ENCODE data around the gene TRIM52. TPM values are rescaled to one million over a fixed set of nuclear protein-coding genes. Genes with fewer than 3 reads are reported as not detected.

Gene TRIM52
- total and polyA plus RNA-seq, 4 experiments from 2014 or later, result 19.4 to 76.8 (median 60.1) TPM

DNA sequence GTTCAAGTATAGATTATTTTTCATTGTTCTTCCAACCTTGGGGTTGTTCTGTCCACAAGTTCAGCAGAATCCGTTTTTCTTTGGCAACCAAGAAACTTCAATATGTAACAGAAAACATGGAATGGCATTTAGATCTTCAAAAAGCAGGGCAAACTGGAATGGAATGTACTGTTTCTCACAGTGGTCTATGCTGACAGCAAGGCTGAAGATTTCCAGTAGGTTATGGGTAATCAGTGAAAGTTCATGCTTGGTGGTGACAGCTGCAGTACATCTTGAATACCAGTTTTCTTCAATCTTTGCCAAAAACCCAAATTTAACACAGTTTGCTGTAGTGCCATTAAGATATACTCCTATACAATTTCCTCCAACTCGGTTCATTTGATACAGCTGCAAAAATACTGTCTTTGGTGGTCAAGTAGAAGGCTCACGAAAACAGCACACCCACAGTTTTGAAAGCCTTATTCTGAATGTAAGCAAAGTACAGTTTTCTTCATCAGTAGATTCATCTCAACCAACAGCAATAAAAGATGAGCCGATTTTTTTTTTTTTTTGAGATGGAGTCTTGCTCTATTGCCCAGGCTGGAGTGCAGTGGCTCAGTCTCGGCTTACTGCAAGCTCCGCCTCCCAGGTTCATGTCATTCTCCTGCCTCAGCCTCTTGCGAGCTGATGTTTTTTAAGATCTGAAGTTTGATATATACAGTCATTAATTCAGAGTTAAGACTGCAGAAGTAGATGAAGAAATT, 4.9 kb downstream of the TRIM52 start:
- Mint-ChIP-seq H3K9me3 (no peaks in the 10 kb centered on the region), H3K27ac (peak overlapping the region in 6 of 7 donors; percentile 2 to 83 (median 59)), H3K4me3 (peak overlapping the region in 2 of 8 donors; percentile 1 to 66), H3K4me1 (peaks cover 53 to 85% (median 67%) of the 10 kb centered on the region in 4 donors), H3K36me3 (peaks cover 25 to 51% of the 10 kb centered on the region in 2 donors), H3K27me3 (no peaks in the 10 kb centered on the region)
- CTCF ChIA-PET (ENCODE audit: partially characterized antibody), result interaction anchor here (1.0 to 2.5 kb wide), 4 partner anchors 12 to 71 kb away, joined by 3 to 8 read pairs (median 4); no protein-coding TSS in a partner anchor
- Histone ChIP-seq H3K9me3 (ENCODE audit: control insufficient read depth in 1 of 2, low read length in 2 of 2) (no peaks in the 10 kb centered on the region), H3K36me3 (ENCODE audit: insufficient read depth, low read length) (peaks cover 16% of the 10 kb centered on the region), H3K27ac (ENCODE audit: low read depth, low read length) (no peak overlapping the region), H3K4me1 (ENCODE audit: insufficient read depth, low read length) (peaks cover 79% of the 10 kb centered on the region), H3K4me3 (ENCODE audit: low read length in 2 of 2) (no peak overlapping the region), H3K27me3 (ENCODE audit: insufficient read depth, low read length) (no peaks in the 10 kb centered on the region)
- intact Hi-C loops (cut with micrococcal nuclease), result no loop called here
- no peak for DNase-seq
- POLR2A ChIA-PET (ENCODE audit: partially characterized antibody), result interaction anchor here (0.9 to 10.9 kb wide), 6 partner anchors 11 to 71 kb away, joined by 3 to 397 read pairs (median 4); partner anchors contain the start of genes RACK1 and TRIM41

- Mint-ChIP-seq H3K4me1 (peaks cover 51 to 85% (median 65%) of the 10 kb centered on the region in 4 donors), H3K27ac (peak overlapping the region in 4 of 7 donors; percentile 43 to 71 (median 52)), H3K36me3 (peaks cover 25 to 48% of the 10 kb centered on the region in 2 donors), H3K27me3 (no peaks in the 10 kb centered on the region), H3K4me3 (peak overlapping the region in 2 of 8 donors; percentile 17 to 20), H3K9me3 (no peaks in the 10 kb centered on the region)
- Histone ChIP-seq H3K27ac (ENCODE audit: low read depth, low read length) (no peak overlapping the region), H3K9me3 (ENCODE audit: control insufficient read depth in 1 of 2, low read length in 2 of 2) (no peaks in the 10 kb centered on the region), H3K4me1 (ENCODE audit: insufficient read depth, low read length) (peaks cover 83% of the 10 kb centered on the region), H3K27me3 (ENCODE audit: insufficient read depth, low read length) (no peaks in the 10 kb centered on the region), H3K4me3 (ENCODE audit: low read length in 2 of 2) (no peak overlapping the region), H3K36me3 (ENCODE audit: insufficient read depth, low read length) (peaks cover 16% of the 10 kb centered on the region)
- DNase-seq, result no peak
- intact Hi-C loops (cut with micrococcal nuclease), result no loop called here
- ChIA-PET CTCF (ENCODE audit: partially characterized antibody) (interaction anchor here (1.0 to 2.5 kb wide), 4 partner anchors 11 to 71 kb away, joined by 3 to 8 read pairs (median 5); no protein-coding TSS in a partner anchor), POLR2A (ENCODE audit: partially characterized antibody) (interaction anchor here (0.9 to 10.9 kb wide), 5 partner anchors 10 to 68 kb away, joined by 3 to 397 read pairs (median 4); partner anchors contain the start of genes RACK1 and TRIM41)
Observed at GRCh38 chr5:181255276-181255675, 5.7 kb downstream of the TRIM52 start.

DNA sequence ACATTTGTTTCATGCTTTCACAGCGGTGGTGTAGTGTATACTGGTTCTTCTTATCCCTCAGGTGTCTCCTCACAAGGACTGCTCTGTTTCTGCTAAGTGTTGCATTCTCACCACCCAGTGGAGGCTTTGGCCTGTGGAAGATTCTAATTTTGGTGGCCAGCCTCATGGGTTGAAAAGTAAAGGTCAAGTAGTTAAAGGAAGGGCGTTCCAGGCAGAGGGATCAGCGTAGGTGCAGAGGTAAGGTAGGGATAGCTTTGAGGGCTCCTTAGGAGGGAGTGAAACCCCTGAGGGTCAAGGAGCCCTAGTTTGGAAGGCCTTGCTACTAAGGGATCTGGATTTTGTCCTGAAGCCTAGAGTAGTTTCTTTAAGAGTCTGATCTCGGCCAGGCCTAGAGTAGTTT, 12.7 kb downstream of the TRIM52 start:
- peaks cover 4 to 36% of the 10 kb centered on the region in 2 donors for H3K36me3 Mint-ChIP-seq
- H3K4me3 Mint-ChIP-seq, result peak overlapping the region; percentile 87 to 99 (median 91)
- intact Hi-C loops (cut with micrococcal nuclease), result no loop called here
- Histone ChIP-seq H3K36me3 (ENCODE audit: insufficient read depth, low read length) (peaks cover 6% of the 10 kb centered on the region), H3K27me3 (ENCODE audit: insufficient read depth, low read length) (no peaks in the 10 kb centered on the region), H3K27ac (ENCODE audit: low read depth, low read length) (peak overlapping the region; percentile 96), H3K4me3 (ENCODE audit: low read length in 2 of 2) (no peak overlapping the region), H3K4me1 (ENCODE audit: insufficient read depth, low read length) (peaks cover 77% of the 10 kb centered on the region), H3K9me3 (ENCODE audit: control insufficient read depth in 1 of 2, low read length in 2 of 2) (no peaks in the 10 kb centered on the region)
- peak overlapping the region; percentile 80 to 100 (median 95) for H3K27ac Mint-ChIP-seq
- DNase-seq, result no peak
- ChIA-PET CTCF (ENCODE audit: partially characterized antibody) (interaction anchor here (4.8 kb wide), 1 partner anchor 13 kb away, joined by 29 read pairs; the partner anchor contains the start of gene TRIM52), POLR2A (ENCODE audit: partially characterized antibody) (interaction anchor here (0.8 to 22.7 kb wide), 4 partner anchors 10 to 58 kb away, joined by 3 to 397 read pairs (median 241); partner anchors contain the start of genes TRIM41 and TRIM52)
- no peaks in the 10 kb centered on the region for H3K27me3 Mint-ChIP-seq
- peaks cover 38 to 82% (median 56%) of the 10 kb centered on the region in 4 donors for H3K4me1 Mint-ChIP-seq
- H3K9me3 Mint-ChIP-seq, result peaks cover 0 to 2% (median 0%) of the 10 kb centered on the region in 8 donors

- no peaks in the 10 kb centered on the region for H3K27me3 ChIP-seq (ENCODE audit: insufficient read depth, low read length)
- H3K36me3 Mint-ChIP-seq, result peaks cover 13 to 48% of the 10 kb centered on the region in 2 donors
- peak overlapping the region; percentile 96 for H3K27ac ChIP-seq (ENCODE audit: low read depth, low read length)
- H3K4me1 Mint-ChIP-seq, result peaks cover 48 to 93% (median 66%) of the 10 kb centered on the region in 4 donors
- H3K9me3 ChIP-seq (ENCODE audit: control insufficient read depth in 1 of 2, low read length in 2 of 2), result no peaks in the 10 kb centered on the region
- peaks cover 0 to 2% (median 0%) of the 10 kb centered on the region in 8 donors for H3K9me3 Mint-ChIP-seq
- peak overlapping the region; percentile 93 to 100 (median 95) for H3K27ac Mint-ChIP-seq
- intact Hi-C loops (cut with micrococcal nuclease), result loop anchor here (1.0 kb wide), 1 partner anchor 55 kb away; no protein-coding TSS in a partner anchor
- peaks cover 8% of the 10 kb centered on the region for H3K36me3 ChIP-seq (ENCODE audit: insufficient read depth, low read length)
- H3K4me3 Mint-ChIP-seq, result peak overlapping the region; percentile 90 to 99 (median 92)
- peak; percentile 52 to 78 (median 60) for DNase-seq
- no peaks in the 10 kb centered on the region for H3K27me3 Mint-ChIP-seq
- H3K4me3 ChIP-seq (ENCODE audit: low read length in 2 of 2), result peak overlapping the region; percentile 78 to 83
- POLR2A ChIA-PET (ENCODE audit: partially characterized antibody), result interaction anchor here (0.9 to 22.7 kb wide), 7 partner anchors 11 to 63 kb away, joined by 4 to 397 read pairs (median 37); partner anchors contain the start of genes TRIM41 and TRIM52
- peaks cover 77% of the 10 kb centered on the region for H3K4me1 ChIP-seq (ENCODE audit: insufficient read depth, low read length)
- CTCF ChIA-PET (ENCODE audit: partially characterized antibody), result interaction anchor here (5.3 kb wide), 1 partner anchor 15 kb away, joined by 22 read pairs; the partner anchor contains the start of gene TRIM52
Observed at GRCh38 chr5:181246276-181247049, 14.5 kb downstream of the TRIM52 start.

DNA sequence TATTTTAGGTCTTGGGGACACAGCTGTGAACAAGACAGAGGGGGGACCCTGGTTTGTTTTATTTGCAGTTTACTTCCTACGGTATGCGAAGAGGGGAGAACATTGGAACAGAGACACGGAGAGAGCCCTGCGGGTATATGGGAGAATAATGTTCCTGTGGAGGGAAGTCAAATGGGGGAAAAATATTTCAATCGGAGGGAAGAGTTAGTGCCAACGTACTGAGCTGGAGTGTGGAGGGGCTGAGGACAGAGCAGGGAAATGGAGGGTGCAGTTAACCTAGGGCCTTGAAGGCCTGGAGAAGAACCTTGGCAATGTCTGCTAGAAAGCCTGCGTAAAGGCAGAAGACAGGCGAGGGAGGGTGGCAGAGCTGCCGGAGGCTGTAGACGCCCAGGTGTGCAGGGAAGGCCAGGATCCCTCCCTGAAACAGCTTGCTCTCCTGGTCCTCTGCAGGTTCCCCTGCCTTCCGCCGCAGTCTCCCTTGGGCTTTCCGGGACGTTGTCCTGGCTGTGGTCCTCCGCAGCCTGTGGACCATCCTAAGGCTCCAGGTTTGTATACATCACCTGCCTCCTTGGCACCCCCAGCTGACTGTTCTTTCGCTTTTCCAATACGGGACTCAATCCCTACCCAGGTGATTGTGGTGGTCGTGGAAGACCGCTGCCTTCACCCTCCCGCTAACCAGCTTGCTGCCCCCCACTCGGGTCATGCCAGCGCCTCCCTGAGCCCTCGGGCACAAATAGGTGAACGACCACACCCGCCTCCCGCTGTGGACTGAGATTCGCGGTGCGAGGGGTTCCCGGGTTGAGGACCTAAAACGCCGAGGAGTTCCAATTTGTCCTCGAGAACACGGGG, 15.3 kb downstream of the TRIM52 start:
- no peaks in the 10 kb centered on the region for H3K27me3 Mint-ChIP-seq
- Histone ChIP-seq H3K4me3 (ENCODE audit: low read length in 2 of 2) (peak overlapping the region; percentile 78 to 83), H3K4me1 (ENCODE audit: insufficient read depth, low read length) (peaks cover 78% of the 10 kb centered on the region), H3K27ac (ENCODE audit: low read depth, low read length) (peak overlapping the region; percentile 96), H3K36me3 (ENCODE audit: insufficient read depth, low read length) (peaks cover 11% of the 10 kb centered on the region), H3K27me3 (ENCODE audit: insufficient read depth, low read length) (no peaks in the 10 kb centered on the region), H3K9me3 (ENCODE audit: control insufficient read depth in 1 of 2, low read length in 2 of 2) (no peaks in the 10 kb centered on the region)
- ChIA-PET POLR2A (ENCODE audit: partially characterized antibody) (interaction anchor here (1.4 to 22.7 kb wide), 5 partner anchors 11 to 62 kb away, joined by 4 to 397 read pairs (median 143); partner anchors contain the start of genes TRIM41 and TRIM52), CTCF (ENCODE audit: partially characterized antibody) (interaction anchor here (1.1 to 5.3 kb wide), 2 partner anchors 16 to 56 kb away, joined by 3 to 22 read pairs; partner anchors contain the start of gene TRIM52)
- H3K9me3 Mint-ChIP-seq, result peaks cover 0 to 2% (median 0%) of the 10 kb centered on the region in 8 donors
- DNase-seq, result no peak
- H3K4me3 Mint-ChIP-seq, result peak overlapping the region; percentile 90 to 99 (median 92)
- H3K4me1 Mint-ChIP-seq, result peaks cover 46 to 93% (median 66%) of the 10 kb centered on the region in 4 donors
- H3K27ac Mint-ChIP-seq, result peak overlapping the region; percentile 93 to 100 (median 95)
- intact Hi-C loops (cut with micrococcal nuclease), result loop anchor here (1.0 kb wide), 1 partner anchor 54 kb away; no protein-coding TSS in a partner anchor
- peaks cover 20 to 52% of the 10 kb centered on the region in 2 donors for H3K36me3 Mint-ChIP-seq

Data from CD4-positive, alpha-beta memory T cell (primary cell).